Keratinocyte (primary cell): ENCODE data around the gene TTC8. TPM values are rescaled to one million over a fixed set of nuclear protein-coding genes. Genes with fewer than 3 reads are reported as not detected.

Experiments used
- DNase-seq: peaks from one replicate; pipeline ENCODE4 v3.0.0-alpha.2; 2011; ENCODE audit warnings: low read depth, missing footprints, low spot score
- FAIRE-seq: peaks from 2 replicates; lab custom pipeline; 2011; peaks lifted over from hg19 to GRCh38; lab: Jason Lieb, UNC
- H2AFZ ChIP-seq: 2 replicates; pipeline ENCODE4 v1.6.0; 2012; ENCODE audit warnings: low read length, control low read depth, inconsistent platforms; ENCODE audit not compliant: control insufficient read depth
- H3K27ac ChIP-seq: 2 replicates; pipeline ENCODE4 v1.5.1; 2011; ENCODE audit warnings: low read length; ENCODE audit not compliant: control insufficient read depth, insufficient read depth
- H3K27me3 ChIP-seq: 3 replicates; pipeline ENCODE4 v1.6.0; 2011; ENCODE audit warnings: low read length; ENCODE audit not compliant: control insufficient read depth, insufficient read depth; ENCODE audit errors: extremely low read depth
- H3K36me3 ChIP-seq, 2 experiments: 2 replicates in 1 of 2; 3 replicates in 1 of 2; pipeline ENCODE4 v1.5.1; 2011; ENCODE audit warnings: low read length in 2 of 2, mild to moderate bottlenecking in 1 of 2; ENCODE audit not compliant: control insufficient read depth in 2 of 2, insufficient read depth in 2 of 2; ENCODE audit errors: extremely low read depth in 1 of 2
- H3K4me1 ChIP-seq: 3 replicates; pipeline ENCODE4 v1.5.1; 2011; ENCODE audit warnings: low read length; ENCODE audit not compliant: control insufficient read depth, insufficient read depth; ENCODE audit errors: extremely low read depth
- H3K4me2 ChIP-seq: 3 replicates; pipeline ENCODE4 v1.6.0; 2011; ENCODE audit warnings: low read depth, low read length; ENCODE audit not compliant: control insufficient read depth, insufficient read depth; ENCODE audit errors: extremely low read depth
- H3K4me3 ChIP-seq, 3 experiments: fragments of 200-600 bp in 1 of 3; sonication (generic) in 1 of 3; 2 replicates in 2 of 3; 3 replicates in 1 of 3; pipeline ENCODE4 v1.5.1; 2011 to 2016; ENCODE audit warnings: low read length in 3 of 3, mild to moderate bottlenecking in 3 of 3, control low read depth in 2 of 3, inconsistent platforms in 1 of 3, low read depth in 1 of 3, mixed read lengths in 1 of 3, mixed run types in 1 of 3, moderate library complexity in 1 of 3; ENCODE audit not compliant: control insufficient read depth in 2 of 3, insufficient read depth in 2 of 3; ENCODE audit errors: extremely low read depth in 1 of 3
- H3K79me2 ChIP-seq: 2 replicates; pipeline ENCODE4 v1.6.0; 2012; ENCODE audit warnings: low read length; ENCODE audit not compliant: control insufficient read depth, insufficient read depth
- H3K9ac ChIP-seq: 3 replicates; pipeline ENCODE4 v1.6.0; 2011; ENCODE audit warnings: low read length; ENCODE audit not compliant: control insufficient read depth, insufficient read depth; ENCODE audit errors: extremely low read depth
- H3K9me1 ChIP-seq: 3 replicates; pipeline ENCODE4 v1.6.0; 2011; ENCODE audit warnings: low read length; ENCODE audit not compliant: control insufficient read depth, insufficient read depth; ENCODE audit errors: extremely low read depth
- H3K9me3 ChIP-seq: 2 replicates; pipeline ENCODE4 v1.5.1; 2012; ENCODE audit warnings: low read depth, low read length; ENCODE audit not compliant: control insufficient read depth
- H4K20me1 ChIP-seq: 3 replicates; pipeline ENCODE4 v1.6.0; 2011; ENCODE audit warnings: low read length; ENCODE audit not compliant: control insufficient read depth, insufficient read depth; ENCODE audit errors: extremely low read depth
- EZH2 ChIP-seq: IDR thresholded peaks from one replicate; pipeline ENCODE4 v1.6.1; 2012; ENCODE audit warnings: inconsistent platforms, mild to moderate bottlenecking, low read length, moderate library complexity
- dilution Hi-C: fragments of 300-500 bp; cut with MboI; formaldehyde crosslinking; loops from one replicate; pipeline ENCODE4 v1.7.0; 2020; ENCODE audit warnings: low sequenced_read_pairs; ENCODE audit not compliant: extremely low pct_ligation_motif_present
- polyA plus RNA-seq, 5 experiments: library from polyadenylated mRNA; depleted of rRNA in 3 of 5; stranded (reverse) in 3 of 5; stranded (forward) in 1 of 5; unstranded in 1 of 5; fragments of >200 nt; gene quantifications; 1 replicate in 1 of 5; 2 replicates in 3 of 5; 3 replicates in 1 of 5; pipeline versions ENCODE4 v1.2.1 to v1.2.3, GENCODE V29; 2011 to 2012; ENCODE audit warnings: missing spikeins in 2 of 5, low read depth in 1 of 5, low replicate concordance in 1 of 5
- TF ChIP-seq, protein P1 (sequence below), 3 experiments: IDR thresholded peaks in 1 of 3; conservative IDR thresholded peaks in 1 of 3; optimal IDR thresholded peaks in 1 of 3; 2 replicates in 2 of 3; 3 replicates in 1 of 3; pipeline versions ENCODE3 to v1.5.1; 2011; ENCODE audit warnings: low read length in 3 of 3, mild to moderate bottlenecking in 3 of 3, moderate library complexity in 2 of 3, control low read depth in 1 of 3, inconsistent platforms in 1 of 3; ENCODE audit not compliant: insufficient read depth in 2 of 3; ENCODE audit errors: extremely low read depth in 1 of 3

Gene TTC8
- polyA plus RNA-seq, 1 donor (not counting 4 experiments of a cell fraction or from before 2014, with no cell fraction given): 43.0 TPM

GRCh38 chr14:88863167-88863566 is 38.7 kb downstream of the TTC8 start:
- DNase-seq: no peak
- no peak overlapping the region for H3K27ac ChIP-seq
- H3K79me2 ChIP-seq: no peaks in the 10 kb centered on the region
- TF ChIP-seq, protein P1, sequence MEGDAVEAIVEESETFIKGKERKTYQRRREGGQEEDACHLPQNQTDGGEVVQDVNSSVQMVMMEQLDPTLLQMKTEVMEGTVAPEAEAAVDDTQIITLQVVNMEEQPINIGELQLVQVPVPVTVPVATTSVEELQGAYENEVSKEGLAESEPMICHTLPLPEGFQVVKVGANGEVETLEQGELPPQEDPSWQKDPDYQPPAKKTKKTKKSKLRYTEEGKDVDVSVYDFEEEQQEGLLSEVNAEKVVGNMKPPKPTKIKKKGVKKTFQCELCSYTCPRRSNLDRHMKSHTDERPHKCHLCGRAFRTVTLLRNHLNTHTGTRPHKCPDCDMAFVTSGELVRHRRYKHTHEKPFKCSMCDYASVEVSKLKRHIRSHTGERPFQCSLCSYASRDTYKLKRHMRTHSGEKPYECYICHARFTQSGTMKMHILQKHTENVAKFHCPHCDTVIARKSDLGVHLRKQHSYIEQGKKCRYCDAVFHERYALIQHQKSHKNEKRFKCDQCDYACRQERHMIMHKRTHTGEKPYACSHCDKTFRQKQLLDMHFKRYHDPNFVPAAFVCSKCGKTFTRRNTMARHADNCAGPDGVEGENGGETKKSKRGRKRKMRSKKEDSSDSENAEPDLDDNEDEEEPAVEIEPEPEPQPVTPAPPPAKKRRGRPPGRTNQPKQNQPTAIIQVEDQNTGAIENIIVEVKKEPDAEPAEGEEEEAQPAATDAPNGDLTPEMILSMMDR (optimal IDR thresholded peaks at IDR 0.05 in 1 of 3, IDR thresholded peaks at IDR 0.05 in 1 of 3, conservative IDR thresholded peaks at IDR 0.05 in 1 of 3; ENCODE audit: extremely low read depth in 1 of 3, insufficient read depth in 2 of 3, low read length in 3 of 3): no peak
- no peak for TF ChIP-seq EZH2
- H3K27me3 ChIP-seq: no peaks in the 10 kb centered on the region
- no peak for FAIRE-seq
- dilution Hi-C loops: loop anchor here (25.0 kb wide), 1 partner anchor 201 kb away; no protein-coding TSS in a partner anchor
- no peak overlapping the region for H3K4me2 ChIP-seq
- no peak overlapping the region for H3K4me3 ChIP-seq
- H3K4me1 ChIP-seq: no peaks in the 10 kb centered on the region
- no peak overlapping the region for H2AFZ ChIP-seq
- no peaks in the 10 kb centered on the region for H3K9me3 ChIP-seq
- H3K36me3 ChIP-seq: no peaks in the 10 kb centered on the region
- no peak overlapping the region for H3K9ac ChIP-seq
- no peaks in the 10 kb centered on the region for H3K9me1 ChIP-seq
- H4K20me1 ChIP-seq: no peaks in the 10 kb centered on the region

DNA sequence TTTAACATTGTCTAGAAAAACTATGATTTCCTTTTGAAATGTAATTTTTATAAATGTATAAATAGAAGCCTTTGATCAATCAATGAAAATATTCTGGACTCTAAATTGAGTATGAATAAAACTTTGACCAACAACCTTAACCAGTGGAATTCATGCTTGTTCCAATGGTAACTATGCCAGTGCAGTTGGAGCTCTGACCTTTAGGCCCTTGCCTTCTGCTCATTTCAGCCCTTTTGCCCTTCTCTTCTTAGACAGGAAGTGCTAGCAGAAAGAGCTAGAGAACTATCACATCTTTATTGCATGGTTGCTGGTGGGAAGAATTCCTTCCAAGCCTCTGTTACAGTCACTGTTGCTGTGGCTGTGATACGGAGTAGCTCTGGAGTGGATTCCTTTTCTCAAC is 39.7 kb downstream of the TTC8 start:
- Histone ChIP-seq H3K4me2 (no peak overlapping the region), H2AFZ (no peak overlapping the region), H3K4me1 (no peaks in the 10 kb centered on the region), H4K20me1 (no peaks in the 10 kb centered on the region), H3K9me1 (no peaks in the 10 kb centered on the region), H3K27me3 (no peaks in the 10 kb centered on the region), H3K79me2 (no peaks in the 10 kb centered on the region), H3K4me3 (no peak overlapping the region), H3K36me3 (no peaks in the 10 kb centered on the region), H3K9me3 (no peaks in the 10 kb centered on the region), H3K9ac (no peak overlapping the region), H3K27ac (no peak overlapping the region)
- no peak for TF ChIP-seq EZH2
- TF ChIP-seq, protein P1 (optimal IDR thresholded peaks at IDR 0.05 in 1 of 3, IDR thresholded peaks at IDR 0.05 in 1 of 3, conservative IDR thresholded peaks at IDR 0.05 in 1 of 3; ENCODE audit: extremely low read depth in 1 of 3, insufficient read depth in 2 of 3, low read length in 3 of 3): no peak
- no peak for FAIRE-seq
- dilution Hi-C loops: loop anchor here (25.0 kb wide), 1 partner anchor 202 kb away; no protein-coding TSS in a partner anchor
- no peak for DNase-seq
